Prostate gland (tissue), 2 donors: ENCODE data around the gene PIGU. TPM values are rescaled to one million over a fixed set of nuclear protein-coding genes. Genes with fewer than 3 reads are reported as not detected.
"Not testable (repeated sequence)": the region's sequence is repeated elsewhere in the genome, so short reads cannot be mapped to it uniquely, and the experiment has no call there.

ENCODE experiments used
- DNase-seq: peaks from one replicate; pipeline ENCODE4 v3.0.0-alpha.2; 2019; ENCODE audit warnings: low spot score
- H3K27ac ChIP-seq, 2 donors: fragments of 200-600 bp; sonication (generic); 2 replicates each; pipeline ENCODE4 v1.5.1; 2017 to 2019
- H3K27me3 ChIP-seq: fragments of 200-600 bp; sonication (generic); replicated peaks from 2 replicates; pipeline ENCODE4 v1.5.1; 2019; ENCODE audit not compliant: insufficient read depth
- H3K36me3 ChIP-seq, 2 donors: fragments of 200-600 bp; sonication (generic); 1 replicate in 1 of 2; 2 replicates in 1 of 2; pipeline versions ENCODE4 v1.5.1 to v1.8.1; 2017 to 2019
- H3K4me1 ChIP-seq: fragments of 200-600 bp; sonication (generic); replicated peaks from 2 replicates; pipeline ENCODE4 v1.5.1; 2019
- H3K4me3 ChIP-seq, 2 donors: fragments of 200-600 bp; sonication (generic); 2 replicates each; pipeline ENCODE4 v1.5.1; 2017 to 2019
- H3K9me3 ChIP-seq: fragments of 200-600 bp; sonication (generic); 2 replicates; pipeline ENCODE4 v1.5.1; 2017
- POLR2A ChIP-seq: fragments of 450-650 bp; IDR thresholded peaks from one replicate; pipeline ENCODE4 v1.6.1; 2016; ENCODE audit warnings: antibody characterized with exemption, mild to moderate bottlenecking
- POLR2AphosphoS5 ChIP-seq: sonication (generic); formaldehyde crosslinking; IDR thresholded peaks from one replicate; pipeline ENCODE4 v1.6.1; 2017; ENCODE audit warnings: antibody characterized with exemption
- WGBS: methylation state at CpG from one replicate; pipeline ENCODE4 v1.1.5; 2018; 5-methylcytosine and 5-hydroxymethylcytosine counted together
- intact Hi-C: fragments of 100-400 bp; cut with DNase I; formaldehyde crosslinking; loops from one replicate; pipeline ENCODE4 v1.14.2; 2022
- total RNA-seq, 2 donors: library from RNA; depleted of rRNA; stranded (reverse); fragments of >200 nt; gene quantifications; one replicate each; pipeline ENCODE4 v1.1.0, GENCODE V29; 2016
- TF ChIP-seq, protein P1 (sequence below), 4 experiments: fragments of 200-600 bp in 2 of 4; fragments of 450-650 bp in 2 of 4; sonication (generic) in 2 of 4; IDR thresholded peaks; 1 replicate in 3 of 4; 2 replicates in 1 of 4; pipeline ENCODE4 v1.5.1; 2016 to 2019; ENCODE audit warnings: antibody characterized with exemption in 4 of 4, mild to moderate bottlenecking in 2 of 4, moderate library complexity in 2 of 4

The PIGU gene, protein sequence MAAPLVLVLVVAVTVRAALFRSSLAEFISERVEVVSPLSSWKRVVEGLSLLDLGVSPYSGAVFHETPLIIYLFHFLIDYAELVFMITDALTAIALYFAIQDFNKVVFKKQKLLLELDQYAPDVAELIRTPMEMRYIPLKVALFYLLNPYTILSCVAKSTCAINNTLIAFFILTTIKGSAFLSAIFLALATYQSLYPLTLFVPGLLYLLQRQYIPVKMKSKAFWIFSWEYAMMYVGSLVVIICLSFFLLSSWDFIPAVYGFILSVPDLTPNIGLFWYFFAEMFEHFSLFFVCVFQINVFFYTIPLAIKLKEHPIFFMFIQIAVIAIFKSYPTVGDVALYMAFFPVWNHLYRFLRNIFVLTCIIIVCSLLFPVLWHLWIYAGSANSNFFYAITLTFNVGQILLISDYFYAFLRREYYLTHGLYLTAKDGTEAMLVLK
- 10 to 100 TPM; 18.2 to 26.4 TPM for total RNA-seq

DNA sequence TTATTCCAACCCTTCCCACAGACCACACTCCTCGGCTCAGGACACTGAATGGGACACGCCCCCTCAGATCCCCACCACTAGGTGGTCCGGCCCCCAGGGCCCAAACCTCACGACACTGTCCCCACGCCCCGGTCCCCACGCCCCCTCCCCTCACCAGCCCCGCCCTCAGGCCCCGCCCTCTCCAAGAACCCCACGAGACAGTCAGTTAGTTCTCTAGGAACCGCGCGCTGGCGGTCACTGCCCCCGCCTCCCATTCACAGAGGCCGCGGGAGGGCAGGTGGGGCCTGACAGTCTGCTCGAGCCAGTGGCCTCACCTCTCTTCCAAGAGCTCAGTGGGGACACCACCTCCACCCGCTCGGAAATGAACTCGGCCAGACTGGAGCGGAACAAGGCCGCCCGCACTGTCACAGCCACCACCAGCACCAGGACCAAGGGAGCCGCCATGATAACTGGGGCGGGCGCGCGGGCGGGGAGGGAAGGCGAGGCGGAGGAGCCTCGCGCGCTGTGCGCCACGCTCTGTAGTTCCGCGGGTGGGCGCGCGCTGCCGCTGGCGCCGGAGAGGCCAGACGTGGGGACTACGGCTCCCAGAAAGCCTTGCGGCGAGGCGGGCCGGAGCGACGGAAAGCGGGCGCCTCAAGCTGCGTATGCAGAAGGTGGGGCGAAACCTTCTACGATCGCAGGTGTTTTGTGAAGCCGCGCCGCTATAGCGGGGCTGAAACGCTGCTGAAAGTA lies at the start of gene PIGU:
Gene PIGU, minus strand, starts transcription at position 451 of the 732 bp plus-strand sequence. Its CDS starts 7 bp downstream, at position 444.
- TF ChIP-seq POLR2A (peak; percentile 61), POLR2AphosphoS5 (peak; percentile 94)
- TF ChIP-seq, protein P1, sequence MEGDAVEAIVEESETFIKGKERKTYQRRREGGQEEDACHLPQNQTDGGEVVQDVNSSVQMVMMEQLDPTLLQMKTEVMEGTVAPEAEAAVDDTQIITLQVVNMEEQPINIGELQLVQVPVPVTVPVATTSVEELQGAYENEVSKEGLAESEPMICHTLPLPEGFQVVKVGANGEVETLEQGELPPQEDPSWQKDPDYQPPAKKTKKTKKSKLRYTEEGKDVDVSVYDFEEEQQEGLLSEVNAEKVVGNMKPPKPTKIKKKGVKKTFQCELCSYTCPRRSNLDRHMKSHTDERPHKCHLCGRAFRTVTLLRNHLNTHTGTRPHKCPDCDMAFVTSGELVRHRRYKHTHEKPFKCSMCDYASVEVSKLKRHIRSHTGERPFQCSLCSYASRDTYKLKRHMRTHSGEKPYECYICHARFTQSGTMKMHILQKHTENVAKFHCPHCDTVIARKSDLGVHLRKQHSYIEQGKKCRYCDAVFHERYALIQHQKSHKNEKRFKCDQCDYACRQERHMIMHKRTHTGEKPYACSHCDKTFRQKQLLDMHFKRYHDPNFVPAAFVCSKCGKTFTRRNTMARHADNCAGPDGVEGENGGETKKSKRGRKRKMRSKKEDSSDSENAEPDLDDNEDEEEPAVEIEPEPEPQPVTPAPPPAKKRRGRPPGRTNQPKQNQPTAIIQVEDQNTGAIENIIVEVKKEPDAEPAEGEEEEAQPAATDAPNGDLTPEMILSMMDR (IDR thresholded peaks at IDR 0.05), result peak in 2 of 4 experiments; percentile 59 to 64
- WGBS, result under 1% methylated on average over 64 of the region's 64 CpGs
- intact Hi-C loops, result no loop called here

DNA sequence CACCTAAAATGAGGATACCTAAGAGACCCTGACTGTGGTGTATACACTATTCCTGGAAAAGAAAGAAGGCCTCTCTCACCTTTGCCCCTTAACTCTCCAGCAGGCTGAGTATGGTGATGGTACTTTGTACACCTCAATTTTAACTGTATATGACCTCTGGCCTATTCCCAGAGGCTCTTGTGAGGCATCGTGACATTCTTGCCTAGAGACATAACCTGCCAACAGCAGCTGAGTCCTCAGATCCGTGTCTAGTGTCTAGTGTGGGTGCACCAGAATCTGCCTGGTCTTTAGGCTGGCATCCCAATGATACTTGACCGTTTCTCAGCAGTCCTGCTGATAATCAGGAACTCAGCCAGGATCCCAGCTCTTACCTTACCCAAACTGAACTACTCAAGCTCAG lies 47.3 kb upstream of the PIGU start:
- intact Hi-C loops, result no loop called here
- Histone ChIP-seq H3K9me3 (no peaks in the 10 kb centered on the region), H3K4me3 (no peak overlapping the region), H3K27ac (no peak overlapping the region), H3K27me3 (no peaks in the 10 kb centered on the region), H3K36me3 (no peaks in the 10 kb centered on the region), H3K4me1 (no peaks in the 10 kb centered on the region)
- TF ChIP-seq, protein P1 (IDR thresholded peaks at IDR 0.05), result no peak
- TF ChIP-seq POLR2AphosphoS5 (no peak), POLR2A (no peak)
- 90% methylated on average over 3 of the region's 3 CpGs for WGBS
- DNase-seq, result no peak

More for the DNA sequence above, at the start of gene PIGU:
- H3K4me1 ChIP-seq, result no peaks in the 10 kb centered on the region
- peak within 1 kb of the TSS; percentile 43 to 71 for H3K4me3 ChIP-seq
- H3K27me3 ChIP-seq, result no peaks in the 10 kb centered on the region
- no peaks in the 10 kb centered on the region for H3K36me3 ChIP-seq
- H3K9me3 ChIP-seq, result no peaks in the 10 kb centered on the region
- DNase-seq, result peak; percentile 95
- H3K27ac ChIP-seq, result peak within 1 kb of the TSS; percentile 68 to 78

DNA sequence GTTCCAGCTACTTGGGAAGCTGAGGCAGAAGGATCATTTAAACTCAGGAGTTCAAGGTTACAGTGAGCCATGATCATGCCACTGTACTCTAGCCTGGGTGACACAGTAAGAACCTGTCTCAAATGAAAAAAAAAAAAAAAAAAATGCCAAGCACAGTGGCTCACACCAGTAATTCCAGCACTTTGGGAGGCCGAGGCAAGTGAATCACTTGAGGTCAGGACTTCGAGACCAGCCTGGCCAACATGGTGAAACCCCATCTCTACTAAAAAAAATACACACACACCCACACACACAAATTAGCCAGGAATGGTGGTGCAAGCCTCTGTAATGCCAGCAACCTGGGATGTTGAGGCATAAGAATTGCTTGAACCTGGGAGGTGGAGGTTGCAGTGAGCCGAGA lies 45.7 kb upstream of the PIGU start:
- H3K4me3 ChIP-seq, H3K27me3 ChIP-seq, H3K36me3 ChIP-seq, intact Hi-C loops, H3K4me1 ChIP-seq, DNase-seq, H3K9me3 ChIP-seq, H3K27ac ChIP-seq: not testable (repeated sequence)
- 88% methylated on average over 3 of the region's 3 CpGs for WGBS

DNA sequence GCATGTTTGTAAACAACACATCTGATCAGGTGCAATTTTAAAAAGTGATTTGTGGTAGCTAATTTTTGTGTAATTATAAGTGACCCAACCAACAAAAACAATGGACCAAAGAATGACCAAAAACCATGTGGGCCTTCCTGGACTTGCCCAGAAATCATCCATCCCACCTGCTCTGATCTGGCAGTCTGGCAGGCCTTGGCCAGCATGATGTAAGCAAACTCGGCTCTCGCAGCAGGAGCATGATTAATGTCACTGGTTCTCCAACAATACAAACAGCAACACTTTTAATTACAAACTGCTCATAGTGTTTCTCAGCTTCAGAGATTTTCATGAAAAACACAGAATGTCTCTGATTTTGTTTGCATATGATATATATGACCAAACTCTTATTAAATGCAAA lies 43.4 kb upstream of the PIGU start:
- no peak overlapping the region for H3K4me3 ChIP-seq
- no peak overlapping the region for H3K27ac ChIP-seq
- H3K36me3 ChIP-seq, result no peaks in the 10 kb centered on the region
- no peak for TF ChIP-seq POLR2A
- no peak for TF ChIP-seq POLR2AphosphoS5
- TF ChIP-seq, protein P1 (IDR thresholded peaks at IDR 0.05), result no peak
- H3K4me1 ChIP-seq, result no peaks in the 10 kb centered on the region
- DNase-seq, result no peak
- intact Hi-C loops, result no loop called here
- H3K9me3 ChIP-seq, result no peaks in the 10 kb centered on the region
- 42% methylated on average over 2 of the region's 2 CpGs for WGBS
- no peaks in the 10 kb centered on the region for H3K27me3 ChIP-seq

DNA sequence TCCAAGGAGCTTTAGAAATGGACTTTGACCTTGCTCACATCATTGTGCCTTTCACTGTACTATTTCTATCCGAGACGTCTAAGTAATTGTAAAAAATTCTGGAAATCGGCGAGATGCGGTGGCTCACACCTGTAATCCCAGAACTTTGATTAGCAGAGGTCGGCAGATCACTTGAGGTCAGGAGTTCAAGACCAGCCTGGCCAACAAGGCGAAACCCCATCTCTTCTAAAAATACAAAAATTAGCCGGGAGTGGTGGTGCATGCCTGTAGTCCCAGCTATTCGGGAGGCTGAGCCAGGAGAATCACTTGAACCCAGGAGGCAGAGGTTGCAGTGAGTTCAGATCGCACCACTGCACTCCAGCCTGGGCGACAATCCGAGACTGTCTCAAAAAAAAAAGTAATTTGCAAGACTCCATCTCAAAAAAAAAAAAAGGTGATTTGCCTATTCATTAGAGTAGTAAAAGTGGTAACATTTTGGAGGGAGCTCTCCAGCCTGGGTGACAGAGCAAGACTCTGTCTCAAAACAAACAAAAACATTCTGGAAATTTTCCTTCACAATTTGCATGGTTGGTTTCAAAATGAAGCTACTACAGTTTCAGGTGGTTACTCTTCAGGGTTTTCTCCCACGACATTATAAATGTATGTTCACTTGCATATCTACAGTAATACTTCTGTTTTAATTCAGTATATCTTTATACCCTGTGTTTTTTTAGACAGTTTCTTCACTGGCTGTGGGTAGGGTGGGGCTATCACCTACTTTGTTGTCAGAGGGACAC lies 42.5 kb upstream of the PIGU start:
- intact Hi-C loops, H3K4me1 ChIP-seq, DNase-seq, H3K27ac ChIP-seq, H3K9me3 ChIP-seq, H3K36me3 ChIP-seq, H3K4me3 ChIP-seq, H3K27me3 ChIP-seq: not testable (repeated sequence)
- 96% methylated on average over 13 of the region's 13 CpGs for WGBS
